SH-SY5Y (cell line): ENCODE measurements around the gene SPTBN5.

Experiments used
- GATA2 ChIP-seq: IDR thresholded peaks from 2 replicates; pipeline ENCODE4 v1.6.1; 2011; ENCODE audit warnings: mild to moderate bottlenecking, low read depth, low read length
- GATA3 ChIP-seq: IDR thresholded peaks from 2 replicates; pipeline ENCODE4 v1.6.1; 2011; ENCODE audit warnings: low read depth, mild to moderate bottlenecking, low read length, moderate library complexity

GRCh38 chr15:41852736-41853590 is 40.9 kb downstream of the SPTBN5 start:
- TF ChIP-seq GATA2, result no peak
- TF ChIP-seq GATA3, result no peak
